ENCODE measurements around the gene FRMD8. TPM values are rescaled to one million over a fixed set of nuclear protein-coding genes. Genes with fewer than 3 reads are reported as not detected.

The FRMD8 gene
- total and polyA plus RNA-seq, 9 of the 15 experiments (the other 6 are each of a cell fraction or from before 2014, with no cell fraction given), result 4.5 to 54.5 (median 15.8) TPM

GRCh38 chr11:65422633-65423515 is 36.4 kb downstream of the FRMD8 start, which contains the start of gene NEAT1 (continued):
- TF ChIP-seq CHD7 (IDR thresholded peaks at IDR 0.05; ENCODE audit: low read depth, low read length), result peak; percentile 69
- TF ChIP-seq IRF1 (CRISPR knock-in tag; IDR thresholded peaks at IDR 0.05; ENCODE audit: borderline replicate concordance), result peak; percentile 71; the same call in 1 of the 2 replicates
- peak; percentile 72 for TF ChIP-seq CC2D1A (IDR thresholded peaks at IDR 0.05)
- peak; percentile 92 for TF ChIP-seq HNRNPL (IDR thresholded peaks at IDR 0.05; ENCODE audit: low read depth, low read length)
- TF ChIP-seq COPS2 (conservative IDR thresholded peaks at IDR 0.05), result no peak
- TF ChIP-seq MAFF (IDR thresholded peaks at IDR 0.05; ENCODE audit: low read length), result peak; percentile 24; the same call in 1 of the 2 replicates
- TF ChIP-seq HMBOX1 (IDR thresholded peaks at IDR 0.05), result peak; percentile 94
- TF ChIP-seq NUFIP1 (IDR thresholded peaks at IDR 0.05; ENCODE audit: partially characterized antibody), result no peak
- TF ChIP-seq NR3C1 (CRISPR knock-in tag; IDR thresholded peaks at IDR 0.05), result 0 out of 2 replicates have a peak, but pooled peaks have one; percentile 63
- TF ChIP-seq POLR2B (IDR thresholded peaks at IDR 0.05; ENCODE audit: low read depth, partially characterized antibody), result peak; percentile 100

Measured in K562 (cell line).